GM04504 (cell line): ENCODE results near the gene KRTAP1-3.
"Not testable (repeated sequence)": the region's sequence is repeated elsewhere in the genome, so short reads cannot be mapped to it uniquely, and the experiment has no call there.

Source experiments
- DNase-seq: peaks from one replicate; pipeline ENCODE4 v3.0.0-alpha.2; 2012; ENCODE audit warnings: low read depth

Gene KRTAP1-3

GRCh38 chr17:41054025-41054424 lies 19.4 kb upstream of the KRTAP1-3 start:
- no peak for DNase-seq

- no peak for DNase-seq
Measured at GRCh38 chr17:41052566-41052965, 17.9 kb upstream of the KRTAP1-3 start.

DNA sequence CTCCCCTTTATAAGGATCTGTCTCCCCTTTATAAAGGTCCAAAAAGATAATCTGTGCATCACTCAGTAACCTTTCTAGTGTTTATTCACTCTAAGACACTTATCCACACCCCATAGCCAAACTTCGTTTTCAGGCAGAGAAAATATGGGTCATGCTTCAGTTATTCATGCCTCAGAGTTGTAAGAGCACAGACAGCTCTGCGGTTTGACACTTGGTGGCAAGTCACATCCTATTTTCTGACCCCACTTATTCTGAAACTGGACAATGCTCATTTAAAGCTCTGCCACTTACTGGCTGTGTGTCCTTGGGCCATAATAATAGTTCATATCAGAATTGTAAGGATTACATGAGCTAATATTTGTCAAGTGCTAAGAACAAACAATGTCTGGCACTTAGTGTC lies 14.4 kb upstream of the KRTAP1-3 start:
- DNase-seq: no peak

DNA sequence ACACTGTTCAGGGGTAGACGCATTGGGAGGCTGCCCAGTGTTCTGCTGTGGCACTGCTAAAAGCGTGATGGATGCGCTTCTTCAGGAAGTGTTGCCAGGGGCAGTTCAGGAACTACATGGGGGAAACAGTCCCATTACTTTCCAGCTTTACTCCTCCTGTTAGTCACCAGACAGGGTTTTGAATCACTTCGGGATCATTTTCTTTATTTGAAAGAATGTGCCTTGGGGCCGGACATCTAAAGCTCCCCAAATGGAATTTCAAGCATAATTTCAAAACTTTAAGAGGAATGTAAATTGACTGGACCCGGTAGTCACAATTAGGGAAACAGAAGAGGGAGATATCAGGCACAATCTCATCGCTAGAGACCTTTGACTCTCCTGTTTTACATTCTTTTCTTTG lies 13.8 kb upstream of the KRTAP1-3 start:
- no peak for DNase-seq

- DNase-seq: not testable (repeated sequence)
Measured at GRCh38 chr17:41046735-41047465, 12.2 kb upstream of the KRTAP1-3 start, which contains the start of gene KRTAP2-1. KRTAP2-1 (minus strand) TSS chr17:41047316; CDS start chr17:41047267, 49 bp downstream.

DNA sequence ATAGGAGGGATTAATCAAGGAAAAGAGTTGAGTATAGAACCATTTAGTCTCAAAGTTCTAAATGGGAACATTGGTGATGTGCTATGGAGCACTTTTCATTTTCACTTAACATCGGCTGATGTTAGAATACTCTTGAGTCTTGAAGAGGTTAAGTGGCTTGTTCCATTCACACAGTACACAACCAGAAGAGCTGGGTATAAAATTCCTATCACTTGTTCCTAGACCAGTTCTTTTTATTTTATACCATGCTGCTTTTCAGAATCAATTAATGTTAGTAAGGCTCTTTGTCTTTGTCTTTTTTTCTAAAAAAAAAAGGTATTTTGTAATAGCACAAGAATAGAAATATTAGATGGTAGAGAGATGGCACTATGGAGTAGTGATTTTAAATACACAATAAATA lies 8.3 kb upstream of the KRTAP1-3 start:
- DNase-seq: no peak

GRCh38 chr17:41040783-41041571 lies 6.3 kb upstream of the KRTAP1-3 start, which contains the start of gene KRTAP1-1:
KRTAP1-1 (minus strand) TSS chr17:41041450; CDS start chr17:41041397, 53 bp downstream.
- DNase-seq: not testable (repeated sequence)

- DNase-seq: no peak
Measured at GRCh38 chr17:41037853-41038350, 3.2 kb upstream of the KRTAP1-3 start.

- no peak for DNase-seq
Measured at GRCh38 chr17:41029633-41030245, 4.9 kb downstream of the KRTAP1-3 start, which contains the start of gene KRTAP1-4. KRTAP1-4 (minus strand) TSS chr17:41030195; CDS start chr17:41030078, 117 bp downstream.

DNA sequence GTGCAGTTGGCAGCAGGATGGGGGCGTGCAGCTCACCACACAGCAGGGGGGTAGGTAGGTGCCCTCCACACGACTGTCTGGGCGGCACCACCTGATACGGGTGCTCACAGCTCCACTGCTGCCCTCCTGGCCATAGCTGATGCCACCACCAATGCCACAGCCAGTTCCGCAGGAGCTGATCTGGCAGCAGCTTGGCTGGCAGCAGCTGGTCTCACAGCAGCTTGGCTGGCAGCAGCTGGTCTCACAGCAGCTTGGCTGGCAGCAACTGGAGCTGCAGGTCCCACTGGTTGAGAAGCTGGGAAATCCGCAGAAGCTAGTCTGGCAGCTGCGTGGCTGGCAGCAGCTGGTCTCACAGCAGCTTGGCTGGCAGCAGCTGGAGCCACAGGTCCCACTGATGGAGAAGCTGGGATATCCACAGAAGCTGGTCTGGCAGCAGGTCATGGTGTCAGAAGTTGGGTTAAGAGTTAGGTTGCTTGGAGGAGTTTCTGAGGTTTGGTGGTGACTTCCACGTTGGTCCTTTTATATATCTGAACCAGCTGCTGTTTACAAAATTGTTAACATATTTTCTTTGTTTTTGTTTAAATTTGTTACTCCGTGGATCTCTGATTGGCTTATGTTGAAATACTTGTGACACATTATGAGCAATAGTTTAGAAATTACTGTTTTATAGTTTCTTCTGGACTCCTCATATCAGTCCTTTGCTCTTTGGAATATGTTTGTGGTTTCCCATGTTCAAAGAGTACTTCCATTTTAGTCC lies 7.8 kb downstream of the KRTAP1-3 start, which contains the start of gene KRTAP1-5:
Gene KRTAP1-5 (minus strand): TSS at position 494 of the 757 bp plus-strand sequence. CDS start 53 bp downstream, at position 441.
- DNase-seq: peak; percentile 80

- peak; percentile 24 for DNase-seq
Measured at GRCh38 chr17:41024697-41025096, 10.0 kb downstream of the KRTAP1-3 start.

GRCh38 chr17:41020336-41020735 lies 14.3 kb downstream of the KRTAP1-3 start:
- no peak for DNase-seq

- no peak for DNase-seq
Measured at GRCh38 chr17:41019415-41019814, 15.3 kb downstream of the KRTAP1-3 start.

DNA sequence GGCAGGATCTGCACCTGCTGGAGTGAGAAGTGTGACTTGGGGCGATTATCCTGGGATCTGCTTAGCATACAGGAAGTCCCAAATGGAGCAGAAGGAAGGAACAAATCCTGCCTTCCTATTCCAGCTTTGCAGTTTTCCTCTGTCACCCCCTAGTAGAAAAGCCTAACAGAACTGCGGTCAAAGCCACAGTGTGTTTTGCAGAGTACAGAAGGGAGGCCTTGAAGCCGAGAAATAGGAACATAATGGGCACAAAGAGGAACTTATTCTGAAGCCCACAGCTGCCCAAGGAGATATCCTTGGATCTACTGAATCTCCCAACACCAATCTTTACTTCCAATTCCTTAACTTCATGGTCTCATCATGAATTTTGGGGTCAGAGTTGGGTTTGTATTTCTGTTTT lies 16.1 kb downstream of the KRTAP1-3 start:
- no peak for DNase-seq

GRCh38 chr17:41016578-41017215 lies 18.0 kb downstream of the KRTAP1-3 start:
- DNase-seq: no peak

DNA sequence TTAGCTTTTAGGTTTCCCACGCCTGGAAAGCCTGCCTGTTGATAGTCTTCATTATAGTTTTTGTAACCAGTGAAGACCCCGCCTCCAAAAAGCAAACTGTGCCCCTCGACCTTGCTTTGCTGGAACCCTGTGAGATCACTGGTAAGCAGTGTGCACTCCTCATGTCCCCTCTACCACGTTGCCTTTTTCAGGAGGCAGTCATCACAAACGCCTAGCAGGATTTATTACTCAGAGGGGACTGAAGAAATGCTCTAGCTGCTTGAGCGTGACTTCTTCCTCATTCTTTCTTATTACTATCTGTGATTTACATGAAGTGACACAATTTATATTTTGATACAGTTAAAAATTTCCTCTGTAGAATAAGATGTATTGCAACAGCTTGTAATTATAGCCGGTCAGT lies 19.2 kb downstream of the KRTAP1-3 start:
- no peak for DNase-seq

GRCh38 chr17:41013606-41014005 lies 21.1 kb downstream of the KRTAP1-3 start:
- DNase-seq: peak; percentile 69

GRCh38 chr17:41013181-41013580 lies 21.5 kb downstream of the KRTAP1-3 start:
- DNase-seq: peak; percentile 72

DNA sequence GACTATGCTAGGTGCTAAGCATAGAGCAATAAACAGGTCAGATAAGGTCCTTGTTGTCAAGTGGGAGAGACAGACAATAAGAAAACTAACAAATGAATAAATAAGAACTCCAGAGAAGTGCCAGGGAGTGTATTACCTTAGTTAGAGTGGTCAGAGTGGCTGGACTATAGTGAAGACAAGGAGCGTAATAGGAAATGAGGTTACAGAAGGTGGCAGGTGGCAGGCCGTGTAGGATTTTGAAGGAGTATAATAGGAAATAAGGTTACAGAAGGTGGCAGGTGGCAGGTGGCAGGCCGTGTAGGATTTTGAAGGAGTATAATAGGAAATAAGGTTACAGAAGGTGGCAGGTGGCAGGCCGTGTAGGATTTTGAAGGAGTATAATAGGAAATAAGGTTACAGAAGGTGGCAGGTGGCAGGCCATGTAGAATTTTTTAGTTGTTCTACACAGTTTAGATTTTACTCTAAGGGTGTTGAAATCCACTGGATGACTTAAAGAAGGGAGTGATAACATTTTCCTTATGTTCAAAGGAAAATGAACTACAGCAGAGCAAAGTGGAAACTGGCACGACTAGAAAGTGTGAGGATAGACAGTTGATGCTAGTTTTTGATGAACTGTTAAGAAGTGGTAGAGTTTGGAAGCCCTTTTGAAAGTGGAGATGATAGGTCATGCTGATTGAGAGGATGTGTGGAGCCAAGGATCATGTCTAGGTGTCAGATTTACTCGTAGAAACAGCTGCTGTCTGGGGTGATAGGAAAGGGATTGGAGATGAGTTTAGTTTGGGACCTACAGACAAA lies 22.2 kb downstream of the KRTAP1-3 start:
- no peak for DNase-seq

GRCh38 chr17:41010441-41010840 lies 24.2 kb downstream of the KRTAP1-3 start:
- DNase-seq: no peak
